Keratinocyte (primary cell): Measurements from ENCODE around the gene TAS2R30. TPM values are rescaled to one million over a fixed set of nuclear protein-coding genes. Genes with fewer than 3 reads are reported as not detected.

Experiments used
- DNase-seq: peaks from one replicate; pipeline ENCODE4 v3.0.0-alpha.2; 2011; ENCODE audit warnings: low read depth, missing footprints, low spot score
- FAIRE-seq: peaks from 2 replicates; lab custom pipeline; 2011; peaks lifted over from hg19 to GRCh38; lab: Jason Lieb, UNC
- H2AFZ ChIP-seq: 2 replicates; pipeline ENCODE4 v1.6.0; 2012; ENCODE audit warnings: low read length, control low read depth, inconsistent platforms; ENCODE audit not compliant: control insufficient read depth
- H3K27ac ChIP-seq: 2 replicates; pipeline ENCODE4 v1.5.1; 2011; ENCODE audit warnings: low read length; ENCODE audit not compliant: control insufficient read depth, insufficient read depth
- H3K27me3 ChIP-seq: 3 replicates; pipeline ENCODE4 v1.6.0; 2011; ENCODE audit warnings: low read length; ENCODE audit not compliant: control insufficient read depth, insufficient read depth; ENCODE audit errors: extremely low read depth
- H3K36me3 ChIP-seq, 2 experiments: 2 replicates in 1 of 2; 3 replicates in 1 of 2; pipeline ENCODE4 v1.5.1; 2011; ENCODE audit warnings: low read length in 2 of 2, mild to moderate bottlenecking in 1 of 2; ENCODE audit not compliant: control insufficient read depth in 2 of 2, insufficient read depth in 2 of 2; ENCODE audit errors: extremely low read depth in 1 of 2
- H3K4me1 ChIP-seq: 3 replicates; pipeline ENCODE4 v1.5.1; 2011; ENCODE audit warnings: low read length; ENCODE audit not compliant: control insufficient read depth, insufficient read depth; ENCODE audit errors: extremely low read depth
- H3K4me2 ChIP-seq: 3 replicates; pipeline ENCODE4 v1.6.0; 2011; ENCODE audit warnings: low read depth, low read length; ENCODE audit not compliant: control insufficient read depth, insufficient read depth; ENCODE audit errors: extremely low read depth
- H3K4me3 ChIP-seq, 3 experiments: fragments of 200-600 bp in 1 of 3; sonication (generic) in 1 of 3; 2 replicates in 2 of 3; 3 replicates in 1 of 3; pipeline ENCODE4 v1.5.1; 2011 to 2016; ENCODE audit warnings: low read length in 3 of 3, mild to moderate bottlenecking in 3 of 3, control low read depth in 2 of 3, inconsistent platforms in 1 of 3, low read depth in 1 of 3, mixed read lengths in 1 of 3, mixed run types in 1 of 3, moderate library complexity in 1 of 3; ENCODE audit not compliant: control insufficient read depth in 2 of 3, insufficient read depth in 2 of 3; ENCODE audit errors: extremely low read depth in 1 of 3
- H3K79me2 ChIP-seq: 2 replicates; pipeline ENCODE4 v1.6.0; 2012; ENCODE audit warnings: low read length; ENCODE audit not compliant: control insufficient read depth, insufficient read depth
- H3K9ac ChIP-seq: 3 replicates; pipeline ENCODE4 v1.6.0; 2011; ENCODE audit warnings: low read length; ENCODE audit not compliant: control insufficient read depth, insufficient read depth; ENCODE audit errors: extremely low read depth
- H3K9me1 ChIP-seq: 3 replicates; pipeline ENCODE4 v1.6.0; 2011; ENCODE audit warnings: low read length; ENCODE audit not compliant: control insufficient read depth, insufficient read depth; ENCODE audit errors: extremely low read depth
- H3K9me3 ChIP-seq: 2 replicates; pipeline ENCODE4 v1.5.1; 2012; ENCODE audit warnings: low read depth, low read length; ENCODE audit not compliant: control insufficient read depth
- H4K20me1 ChIP-seq: 3 replicates; pipeline ENCODE4 v1.6.0; 2011; ENCODE audit warnings: low read length; ENCODE audit not compliant: control insufficient read depth, insufficient read depth; ENCODE audit errors: extremely low read depth
- CTCF ChIP-seq, 3 experiments: IDR thresholded peaks in 1 of 3; conservative IDR thresholded peaks in 1 of 3; optimal IDR thresholded peaks in 1 of 3; 2 replicates in 2 of 3; 3 replicates in 1 of 3; pipeline versions ENCODE3 to v1.5.1; 2011; ENCODE audit warnings: low read length in 3 of 3, mild to moderate bottlenecking in 3 of 3, moderate library complexity in 2 of 3, control low read depth in 1 of 3, inconsistent platforms in 1 of 3; ENCODE audit not compliant: insufficient read depth in 2 of 3; ENCODE audit errors: extremely low read depth in 1 of 3
- EZH2 ChIP-seq: IDR thresholded peaks from one replicate; pipeline ENCODE4 v1.6.1; 2012; ENCODE audit warnings: inconsistent platforms, mild to moderate bottlenecking, low read length, moderate library complexity
- dilution Hi-C: fragments of 300-500 bp; cut with MboI; formaldehyde crosslinking; loops from one replicate; pipeline ENCODE4 v1.7.0; 2020; ENCODE audit warnings: low sequenced_read_pairs; ENCODE audit not compliant: extremely low pct_ligation_motif_present
- polyA plus RNA-seq, 5 experiments: library from polyadenylated mRNA; depleted of rRNA in 3 of 5; stranded (reverse) in 3 of 5; stranded (forward) in 1 of 5; unstranded in 1 of 5; fragments of >200 nt; gene quantifications; 1 replicate in 1 of 5; 2 replicates in 3 of 5; 3 replicates in 1 of 5; pipeline versions ENCODE4 v1.2.1 to v1.2.3, GENCODE V29; 2011 to 2012; ENCODE audit warnings: missing spikeins in 2 of 5, low read depth in 1 of 5, low replicate concordance in 1 of 5
- small RNA-seq, 3 experiments: library from RNA; depleted of rRNA; stranded (forward); fragments of <200 nt; gene quantifications; one replicate each; pipeline ENCODE3, GENCODE V24; 2012; ENCODE audit warnings: low read depth in 3 of 3, low replicate concordance in 1 of 3; ENCODE audit not compliant: insufficient read length in 3 of 3

TAS2R30 gene
- polyA plus RNA-seq, 1 donor (not counting 4 experiments of a cell fraction or from before 2014, with no cell fraction given): 0.18 TPM

DNA sequence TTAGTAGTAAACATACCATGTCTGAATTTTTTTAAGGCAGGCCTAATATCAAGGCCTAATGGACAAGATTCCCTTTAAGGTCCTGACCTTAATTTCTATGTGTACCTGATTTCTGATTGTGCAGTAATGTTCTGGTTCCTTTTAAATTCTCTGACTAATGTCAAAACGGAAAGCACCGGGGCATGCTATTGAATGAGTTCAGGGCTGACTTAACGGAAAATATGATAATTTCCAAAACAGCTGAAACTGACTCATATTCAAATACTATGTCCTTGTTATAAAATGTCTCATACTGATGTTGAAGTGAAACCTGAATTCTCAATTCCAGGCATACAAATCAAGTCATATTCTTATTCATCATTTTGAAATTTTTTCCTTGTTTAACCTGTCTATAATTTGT lies 49.0 kb downstream of the TAS2R30 start:
- TF ChIP-seq CTCF (optimal IDR thresholded peaks at IDR 0.05 in 1 of 3, IDR thresholded peaks at IDR 0.05 in 1 of 3, conservative IDR thresholded peaks at IDR 0.05 in 1 of 3; ENCODE audit: extremely low read depth in 1 of 3, insufficient read depth in 2 of 3, low read length in 3 of 3) (no peak), EZH2 (no peak)
- H3K4me1 ChIP-seq: no peaks in the 10 kb centered on the region
- no peak overlapping the region for H3K4me2 ChIP-seq
- H4K20me1 ChIP-seq: no peaks in the 10 kb centered on the region
- H3K9ac ChIP-seq: no peak overlapping the region
- H3K4me3 ChIP-seq: no peak overlapping the region
- no peaks in the 10 kb centered on the region for H3K9me1 ChIP-seq
- no peaks in the 10 kb centered on the region for H3K36me3 ChIP-seq
- H3K79me2 ChIP-seq: peaks cover 2% of the 10 kb centered on the region
- dilution Hi-C loops: no loop called here
- no peak overlapping the region for H2AFZ ChIP-seq
- peaks cover 3% of the 10 kb centered on the region for H3K9me3 ChIP-seq
- H3K27me3 ChIP-seq: no peaks in the 10 kb centered on the region
- FAIRE-seq (no peak), DNase-seq (no peak)
- H3K27ac ChIP-seq: no peak overlapping the region

Small RNAs within 50 kb of the gene (small RNA-seq; reads per million reads assigned to genes)
- 0 reads per million in 3 experiments for gene AC018630.1

Other genes with a start within 250 kb of the TAS2R30 start
- gene TAS2R13, start 225.1 kb downstream of the TAS2R30 start, polyA plus RNA-seq: 0.08 to 0.14 TPM in 2 of 3 replicates, not detected in the other
- gene PRH2, start 205.4 kb downstream of the TAS2R30 start, polyA plus RNA-seq: 0.12 to 0.13 TPM in 2 of 3 replicates, not detected in the other
- 0.58 to 1.2 TPM (median 0.63 TPM) in 3 replicates for gene TAS2R14, start 195.4 kb downstream of the TAS2R30 start, polyA plus RNA-seq
- 0.10 TPM in 1 of 3 replicates, not detected in the others for gene TAS2R50, start 147.7 kb downstream of the TAS2R30 start, polyA plus RNA-seq
- gene TAS2R20, start 136.3 kb downstream of the TAS2R30 start, polyA plus RNA-seq: 0.08 to 0.43 TPM (median 0.41 TPM) in 3 replicates
- 0.17 to 0.31 TPM in 2 of 3 replicates, not detected in the other for gene TAS2R19, start 112.0 kb downstream of the TAS2R30 start, polyA plus RNA-seq
- gene TAS2R31, start 103.2 kb downstream of the TAS2R30 start, polyA plus RNA-seq: 0.08 to 0.28 TPM in 2 of 3 replicates, not detected in the other
- gene TAS2R46, start 72.3 kb downstream of the TAS2R30 start, polyA plus RNA-seq: 0.10 to 0.13 TPM in 2 of 3 replicates, not detected in the other
- 0.34 TPM in 1 of 3 replicates, not detected in the others for gene TAS2R43, start 42.3 kb downstream of the TAS2R30 start, polyA plus RNA-seq
- gene SMIM10L1, start 36.5 kb upstream of the TAS2R30 start, polyA plus RNA-seq: 2.5 to 3.9 TPM (median 2.6 TPM) in 3 replicates
- gene TAS2R42, start 52.3 kb upstream of the TAS2R30 start, polyA plus RNA-seq: not detected in 3 replicates
- gene PRB3, start 135.1 kb upstream of the TAS2R30 start, polyA plus RNA-seq: not detected in 3 replicates
- not detected in 3 replicates for gene PRB4, start 175.8 kb upstream of the TAS2R30 start, polyA plus RNA-seq